A549 treated with CORT108297 at 1 μM for 4 hours (cell line): ENCODE measurements around the gene SGK1. TPM values are rescaled to one million over a fixed set of nuclear protein-coding genes. Genes with fewer than 3 reads are reported as not detected.

ENCODE experiments used
- total RNA-seq: library from RNA; stranded (reverse); fragments of 200-300 nt; extraction: Qiagen RNA extraction; gene quantifications from 5 replicates; pipeline ENCODE4 v1.2.3, GENCODE V29; 2022

The SGK1 gene
- 38.2 to 62.7 TPM (median 43.0 TPM) in 5 replicates for total RNA-seq

DNA sequence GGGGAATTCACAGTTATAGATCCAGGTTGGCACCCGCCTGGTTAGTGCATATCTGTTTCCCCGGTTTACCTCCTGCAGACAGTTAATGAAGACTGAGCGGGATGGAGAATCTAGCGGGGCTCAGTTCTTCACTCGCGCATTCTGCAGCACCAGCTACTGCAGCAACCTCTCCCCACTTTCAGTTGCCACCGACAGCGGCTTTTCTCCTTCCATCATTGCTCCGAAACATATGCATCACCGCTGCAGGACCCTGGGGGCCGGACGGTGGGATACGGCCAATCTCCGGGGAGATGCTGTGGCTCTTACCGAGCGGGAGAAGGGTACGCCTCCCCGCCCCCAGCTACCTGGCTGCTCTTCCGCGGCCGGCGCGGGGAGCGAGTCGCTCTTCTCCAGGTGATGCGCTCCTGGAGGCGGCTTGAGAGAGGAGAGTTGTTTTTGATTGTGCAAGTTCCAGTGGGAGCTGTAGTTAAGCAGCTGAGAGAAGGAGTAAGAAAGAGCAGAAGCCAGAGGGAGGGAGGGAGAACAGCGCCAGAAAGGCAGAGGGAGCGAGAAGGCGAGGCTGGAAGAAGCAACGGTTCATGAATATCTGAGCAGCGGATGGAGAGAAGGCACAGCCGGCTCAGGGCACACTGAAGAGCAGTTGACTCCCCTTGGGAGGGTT lies at the start of gene SGK1:
TSS of gene SGK1 (minus strand) at position 642 of the 661 bp plus-strand sequence. CDS start 652 bp downstream, outside the sequence.

